Kidney epithelial cell (primary cell): Measurements from ENCODE around the gene CENATAC. TPM values are rescaled to one million over a fixed set of nuclear protein-coding genes. Genes with fewer than 3 reads are reported as not detected.
"Not testable (repeated sequence)": the region's sequence is repeated elsewhere in the genome, so short reads cannot be mapped to it uniquely, and the experiment has no call there.

Experiments
- DNase-seq: peaks from one replicate; pipeline ENCODE4 v3.0.0-alpha.2; 2010; ENCODE audit warnings: low read depth
- H3K27me3 ChIP-seq: 2 replicates; pipeline ENCODE4 v1.6.0; 2011; ENCODE audit warnings: low read length; ENCODE audit not compliant: control insufficient read depth, insufficient read depth
- H3K36me3 ChIP-seq: 2 replicates; pipeline ENCODE4 v1.5.1; 2011; ENCODE audit warnings: low read length; ENCODE audit not compliant: control insufficient read depth, insufficient read depth
- H3K4me3 ChIP-seq: 2 replicates; pipeline ENCODE4 v1.5.1; 2011; ENCODE audit warnings: low read depth, mild to moderate bottlenecking, control low read depth, low read length
- total RNA-seq: library from RNA; depleted of rRNA; stranded (reverse); fragments of >200 nt; gene quantifications from 2 replicates; pipeline ENCODE4 v1.2.3, GENCODE V29; 2015
- TF ChIP-seq, protein P1 (sequence below): IDR thresholded peaks from 2 replicates; pipeline ENCODE4 v1.5.1; 2011; ENCODE audit warnings: mild to moderate bottlenecking, moderate library complexity, low read length, control low read depth, inconsistent platforms; ENCODE audit not compliant: insufficient read depth, poor library complexity, severe bottlenecking

Gene CENATAC
- total RNA-seq, 1 donor from 2014 or later: 25.4 TPM

DNA sequence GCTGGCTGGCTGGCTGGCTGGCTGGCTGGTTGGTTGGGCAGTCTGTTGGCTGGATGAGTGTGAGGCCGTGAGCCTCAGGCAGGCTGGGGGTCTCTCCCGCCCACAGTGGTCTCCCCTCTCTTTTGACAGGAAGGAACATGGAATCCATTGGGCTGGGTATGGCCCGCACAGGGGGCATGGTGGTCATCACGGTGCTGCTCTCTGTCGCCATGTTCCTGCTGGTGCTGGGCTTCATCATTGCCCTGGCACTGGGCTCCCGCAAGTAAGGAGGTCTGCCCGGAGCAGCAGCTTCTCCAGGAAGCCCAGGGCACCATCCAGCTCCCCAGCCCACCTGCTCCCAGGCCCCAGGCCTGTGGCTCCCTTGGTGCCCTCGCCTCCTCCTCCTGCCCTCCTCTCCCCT is 40.0 kb upstream of the CENATAC start:
- H3K36me3 ChIP-seq: no peaks in the 10 kb centered on the region
- peaks cover 16% of the 10 kb centered on the region for H3K27me3 ChIP-seq
- DNase-seq: no peak
- TF ChIP-seq, protein P1, sequence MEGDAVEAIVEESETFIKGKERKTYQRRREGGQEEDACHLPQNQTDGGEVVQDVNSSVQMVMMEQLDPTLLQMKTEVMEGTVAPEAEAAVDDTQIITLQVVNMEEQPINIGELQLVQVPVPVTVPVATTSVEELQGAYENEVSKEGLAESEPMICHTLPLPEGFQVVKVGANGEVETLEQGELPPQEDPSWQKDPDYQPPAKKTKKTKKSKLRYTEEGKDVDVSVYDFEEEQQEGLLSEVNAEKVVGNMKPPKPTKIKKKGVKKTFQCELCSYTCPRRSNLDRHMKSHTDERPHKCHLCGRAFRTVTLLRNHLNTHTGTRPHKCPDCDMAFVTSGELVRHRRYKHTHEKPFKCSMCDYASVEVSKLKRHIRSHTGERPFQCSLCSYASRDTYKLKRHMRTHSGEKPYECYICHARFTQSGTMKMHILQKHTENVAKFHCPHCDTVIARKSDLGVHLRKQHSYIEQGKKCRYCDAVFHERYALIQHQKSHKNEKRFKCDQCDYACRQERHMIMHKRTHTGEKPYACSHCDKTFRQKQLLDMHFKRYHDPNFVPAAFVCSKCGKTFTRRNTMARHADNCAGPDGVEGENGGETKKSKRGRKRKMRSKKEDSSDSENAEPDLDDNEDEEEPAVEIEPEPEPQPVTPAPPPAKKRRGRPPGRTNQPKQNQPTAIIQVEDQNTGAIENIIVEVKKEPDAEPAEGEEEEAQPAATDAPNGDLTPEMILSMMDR: no peak
- H3K4me3 ChIP-seq: no peak overlapping the region

- TF ChIP-seq, protein P1: no peak
- Histone ChIP-seq H3K27me3 (peaks cover 10% of the 10 kb centered on the region), H3K36me3 (no peaks in the 10 kb centered on the region), H3K4me3 (no peak overlapping the region)
- DNase-seq: no peak
Measured at GRCh38 chr11:118958577-118958976, 39.4 kb upstream of the CENATAC start.

- DNase-seq: no peak
- Histone ChIP-seq H3K4me3 (no peak overlapping the region), H3K27me3 (peaks cover 8% of the 10 kb centered on the region), H3K36me3 (no peaks in the 10 kb centered on the region)
- TF ChIP-seq, protein P1: no peak
Measured at GRCh38 chr11:118961189-118961588, 36.7 kb upstream of the CENATAC start.

DNA sequence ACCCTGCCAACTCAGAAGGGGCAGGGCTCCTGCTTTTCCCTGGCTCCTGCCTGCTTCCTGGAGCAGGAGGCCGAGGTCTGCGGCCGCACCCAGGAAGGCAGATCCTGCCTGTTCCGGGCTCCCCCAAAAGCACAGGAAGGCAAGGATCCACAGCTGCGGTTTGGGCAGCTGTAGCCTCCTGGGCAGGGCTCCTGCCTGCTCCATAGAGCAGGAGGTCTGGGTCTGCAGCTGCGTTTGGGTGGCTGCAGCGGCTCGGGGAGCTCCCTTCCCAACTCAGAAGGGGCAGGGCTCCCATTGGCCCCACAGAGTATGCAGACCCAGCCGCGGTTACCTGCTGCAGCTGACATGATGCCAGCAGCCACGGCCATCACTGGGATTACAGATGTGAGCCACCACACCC is 36.3 kb upstream of the CENATAC start:
- TF ChIP-seq, protein P1: no peak
- DNase-seq: no peak
- Histone ChIP-seq H3K4me3 (no peak overlapping the region), H3K36me3 (no peaks in the 10 kb centered on the region), H3K27me3 (peaks cover 8% of the 10 kb centered on the region)

DNA sequence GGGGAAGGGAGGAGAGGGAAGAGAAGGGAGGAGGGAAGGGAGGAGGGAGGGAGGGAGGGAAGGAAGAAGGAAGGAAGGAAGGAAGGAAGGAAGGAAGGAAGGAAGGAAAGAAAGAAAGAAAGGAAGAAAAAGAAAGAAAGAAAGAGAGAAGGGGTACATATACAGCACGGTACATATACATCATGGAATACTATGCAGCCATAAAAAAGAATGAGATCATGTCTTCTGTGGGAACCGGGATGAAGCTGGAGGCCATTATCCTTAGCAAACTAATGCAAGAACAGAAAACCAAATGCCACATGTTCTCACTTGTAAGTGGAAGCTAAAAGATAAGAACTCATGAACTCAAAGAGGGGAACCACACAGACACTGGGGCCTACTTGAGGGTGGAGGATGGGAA is 28.4 kb upstream of the CENATAC start:
- H3K4me3 ChIP-seq, DNase-seq: not testable (repeated sequence)

DNA sequence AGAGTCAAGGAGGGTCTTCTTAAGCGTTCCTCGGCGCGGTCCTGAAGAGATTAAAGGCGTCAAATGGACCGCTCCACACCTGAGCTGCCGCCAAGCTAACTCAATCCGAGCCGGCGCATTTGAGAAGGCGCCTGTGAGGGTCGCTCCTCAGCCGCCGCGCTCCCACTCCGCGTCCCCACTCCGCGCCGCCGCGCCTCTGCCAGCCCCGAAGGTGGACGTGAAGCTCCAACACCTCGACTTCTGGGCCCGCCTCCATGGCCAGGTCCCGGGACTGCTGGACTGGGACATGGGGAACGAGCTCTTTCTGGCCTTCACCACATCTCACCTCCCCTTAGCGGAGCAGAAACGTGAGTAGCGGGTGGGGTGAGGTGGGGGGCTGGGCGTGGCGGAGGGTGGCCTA is 26.3 kb upstream of the CENATAC start, which contains the start of gene FOXR1:
FOXR1 (plus strand) TSS at position 116 of the 400 bp plus-strand sequence; CDS start at position 287, 171 bp downstream.
- TF ChIP-seq, protein P1: no peak
- DNase-seq: no peak
- Histone ChIP-seq H3K27me3 (peaks cover 6% of the 10 kb centered on the region), H3K4me3 (no peak within 1 kb of the TSS), H3K36me3 (no peaks in the 10 kb centered on the region)

More for the DNA sequence above, 28.4 kb upstream of the CENATAC start:
- not testable (repeated sequence) for H3K36me3 ChIP-seq, H3K27me3 ChIP-seq
